Measurements from ENCODE around the gene KCNG2. TPM values are rescaled to one million over a fixed set of nuclear protein-coding genes. Genes with fewer than 3 reads are reported as not detected.
A peak's percentile ranks its signal among the peaks of the same experiment; 100 is the strongest.

KCNG2 gene, protein sequence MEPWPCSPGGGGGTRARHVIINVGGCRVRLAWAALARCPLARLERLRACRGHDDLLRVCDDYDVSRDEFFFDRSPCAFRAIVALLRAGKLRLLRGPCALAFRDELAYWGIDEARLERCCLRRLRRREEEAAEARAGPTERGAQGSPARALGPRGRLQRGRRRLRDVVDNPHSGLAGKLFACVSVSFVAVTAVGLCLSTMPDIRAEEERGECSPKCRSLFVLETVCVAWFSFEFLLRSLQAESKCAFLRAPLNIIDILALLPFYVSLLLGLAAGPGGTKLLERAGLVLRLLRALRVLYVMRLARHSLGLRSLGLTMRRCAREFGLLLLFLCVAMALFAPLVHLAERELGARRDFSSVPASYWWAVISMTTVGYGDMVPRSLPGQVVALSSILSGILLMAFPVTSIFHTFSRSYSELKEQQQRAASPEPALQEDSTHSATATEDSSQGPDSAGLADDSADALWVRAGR
- total RNA-seq (2014; rRNA removed; shearing (Covaris generic)): 0.52 TPM in 1 of 2 replicates, not detected in the other
- 0.13 TPM in 1 of 2 replicates, not detected in the other for polyA plus RNA-seq (2016; fragmentation: Nextera tagmentation; extraction: Ambion mirVana)
- long read RNA-seq: 0 reads

DNA sequence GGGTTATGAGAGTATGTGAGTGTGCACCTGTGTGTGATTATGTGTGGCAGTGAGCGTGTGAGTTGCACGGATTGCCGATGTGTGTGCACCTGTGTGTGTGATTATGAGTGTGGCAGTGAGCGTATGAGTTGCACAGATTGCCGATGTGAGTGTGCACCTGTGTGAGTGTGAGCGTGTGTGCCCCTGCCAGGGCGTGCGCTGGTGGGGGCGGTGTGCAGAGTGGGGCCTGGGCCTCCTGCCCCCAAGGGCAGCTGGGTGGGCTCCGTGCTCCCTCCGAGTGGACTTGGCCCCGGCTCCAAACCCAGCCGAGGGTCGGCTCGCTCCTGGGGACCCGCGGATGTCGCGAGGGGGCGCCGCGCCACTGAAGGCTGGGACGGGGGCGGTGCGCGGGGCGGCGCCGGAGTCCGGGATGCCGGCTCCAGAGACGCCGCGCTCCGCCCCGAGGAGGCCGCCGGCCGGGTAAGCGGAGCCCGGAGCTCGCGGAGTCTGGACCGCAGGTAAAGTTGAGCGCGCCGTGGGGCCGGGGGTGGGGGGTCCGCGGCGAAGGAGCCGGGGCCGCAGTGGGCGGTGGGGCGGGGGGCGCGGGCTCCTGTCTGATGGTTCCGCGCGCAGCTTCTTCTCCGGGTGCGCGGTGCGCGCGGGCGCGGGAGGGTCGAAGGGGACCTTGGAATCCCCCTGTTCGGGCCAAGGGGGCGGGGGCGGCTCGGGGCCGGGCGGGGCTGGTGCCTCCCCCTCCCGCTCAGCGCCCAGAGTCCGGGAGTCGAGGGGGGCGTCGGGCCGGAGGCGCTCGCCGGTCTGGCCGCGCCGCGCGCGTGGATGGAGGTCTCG, at the start of gene KCNG2:
Gene KCNG2 (plus strand): TSS at position 421 of the 828 bp plus-strand sequence. CDS start 65,730 bp downstream, outside the sequence.
- H3K9me3 Mint-ChIP-seq: no peaks in the 10 kb centered on the region
- DNase-seq (ENCODE audit: low spot score): peak; percentile 67
- Histone ChIP-seq H3K79me2 (replicated peaks; ENCODE audit: insufficient read depth) (no peaks in the 10 kb centered on the region), H3K4me3 (peak within 1 kb of the TSS; percentile 72), H3K4me2 (peak within 1 kb of the TSS; percentile 88), H3K36me3 (ENCODE audit: insufficient read depth) (no peaks in the 10 kb centered on the region), H3F3A (replicated peaks; ENCODE audit: low read depth) (no peaks in the 10 kb centered on the region), H3K4me1 (ENCODE audit: insufficient read depth) (peaks cover 10% of the 10 kb centered on the region; the same call in 1 of the 2 replicates), H3K9me2 (ENCODE audit: insufficient read depth) (no peaks in the 10 kb centered on the region), H3K27me3 (ENCODE audit: insufficient read depth) (peaks cover 45% of the 10 kb centered on the region), H3K27ac (ENCODE audit: low read depth) (no peak within 1 kb of the TSS), H4K20me1 (replicated peaks; ENCODE audit: insufficient read depth) (0 out of 2 replicates have a peak, but pooled peaks cover 3% of the 10 kb centered on the region), H2AFZ (peak within 1 kb of the TSS; percentile 94)
- no peak within 1 kb of the TSS for H3K27ac Mint-ChIP-seq
- peaks cover 10% of the 10 kb centered on the region for H3K4me1 Mint-ChIP-seq
- H3K36me3 Mint-ChIP-seq (ENCODE audit: low read depth): no peaks in the 10 kb centered on the region; the same call in 2 of the 3 replicates
- TF ChIP-seq ZNF331 (CRISPR knock-in tag; IDR thresholded peaks at IDR 0.05; ENCODE audit: low read depth) (no peak), NANOG (IDR thresholded peaks at IDR 0.05; ENCODE audit: borderline replicate concordance) (no peak), CREB1 (CRISPR knock-in tag; IDR thresholded peaks at IDR 0.05; ENCODE audit: low read depth) (no peak), EZH2phosphoT487 (IDR thresholded peaks at IDR 0.05; ENCODE audit: unreplicated experiment) (no peak)
- TF ChIP-seq, protein P1, sequence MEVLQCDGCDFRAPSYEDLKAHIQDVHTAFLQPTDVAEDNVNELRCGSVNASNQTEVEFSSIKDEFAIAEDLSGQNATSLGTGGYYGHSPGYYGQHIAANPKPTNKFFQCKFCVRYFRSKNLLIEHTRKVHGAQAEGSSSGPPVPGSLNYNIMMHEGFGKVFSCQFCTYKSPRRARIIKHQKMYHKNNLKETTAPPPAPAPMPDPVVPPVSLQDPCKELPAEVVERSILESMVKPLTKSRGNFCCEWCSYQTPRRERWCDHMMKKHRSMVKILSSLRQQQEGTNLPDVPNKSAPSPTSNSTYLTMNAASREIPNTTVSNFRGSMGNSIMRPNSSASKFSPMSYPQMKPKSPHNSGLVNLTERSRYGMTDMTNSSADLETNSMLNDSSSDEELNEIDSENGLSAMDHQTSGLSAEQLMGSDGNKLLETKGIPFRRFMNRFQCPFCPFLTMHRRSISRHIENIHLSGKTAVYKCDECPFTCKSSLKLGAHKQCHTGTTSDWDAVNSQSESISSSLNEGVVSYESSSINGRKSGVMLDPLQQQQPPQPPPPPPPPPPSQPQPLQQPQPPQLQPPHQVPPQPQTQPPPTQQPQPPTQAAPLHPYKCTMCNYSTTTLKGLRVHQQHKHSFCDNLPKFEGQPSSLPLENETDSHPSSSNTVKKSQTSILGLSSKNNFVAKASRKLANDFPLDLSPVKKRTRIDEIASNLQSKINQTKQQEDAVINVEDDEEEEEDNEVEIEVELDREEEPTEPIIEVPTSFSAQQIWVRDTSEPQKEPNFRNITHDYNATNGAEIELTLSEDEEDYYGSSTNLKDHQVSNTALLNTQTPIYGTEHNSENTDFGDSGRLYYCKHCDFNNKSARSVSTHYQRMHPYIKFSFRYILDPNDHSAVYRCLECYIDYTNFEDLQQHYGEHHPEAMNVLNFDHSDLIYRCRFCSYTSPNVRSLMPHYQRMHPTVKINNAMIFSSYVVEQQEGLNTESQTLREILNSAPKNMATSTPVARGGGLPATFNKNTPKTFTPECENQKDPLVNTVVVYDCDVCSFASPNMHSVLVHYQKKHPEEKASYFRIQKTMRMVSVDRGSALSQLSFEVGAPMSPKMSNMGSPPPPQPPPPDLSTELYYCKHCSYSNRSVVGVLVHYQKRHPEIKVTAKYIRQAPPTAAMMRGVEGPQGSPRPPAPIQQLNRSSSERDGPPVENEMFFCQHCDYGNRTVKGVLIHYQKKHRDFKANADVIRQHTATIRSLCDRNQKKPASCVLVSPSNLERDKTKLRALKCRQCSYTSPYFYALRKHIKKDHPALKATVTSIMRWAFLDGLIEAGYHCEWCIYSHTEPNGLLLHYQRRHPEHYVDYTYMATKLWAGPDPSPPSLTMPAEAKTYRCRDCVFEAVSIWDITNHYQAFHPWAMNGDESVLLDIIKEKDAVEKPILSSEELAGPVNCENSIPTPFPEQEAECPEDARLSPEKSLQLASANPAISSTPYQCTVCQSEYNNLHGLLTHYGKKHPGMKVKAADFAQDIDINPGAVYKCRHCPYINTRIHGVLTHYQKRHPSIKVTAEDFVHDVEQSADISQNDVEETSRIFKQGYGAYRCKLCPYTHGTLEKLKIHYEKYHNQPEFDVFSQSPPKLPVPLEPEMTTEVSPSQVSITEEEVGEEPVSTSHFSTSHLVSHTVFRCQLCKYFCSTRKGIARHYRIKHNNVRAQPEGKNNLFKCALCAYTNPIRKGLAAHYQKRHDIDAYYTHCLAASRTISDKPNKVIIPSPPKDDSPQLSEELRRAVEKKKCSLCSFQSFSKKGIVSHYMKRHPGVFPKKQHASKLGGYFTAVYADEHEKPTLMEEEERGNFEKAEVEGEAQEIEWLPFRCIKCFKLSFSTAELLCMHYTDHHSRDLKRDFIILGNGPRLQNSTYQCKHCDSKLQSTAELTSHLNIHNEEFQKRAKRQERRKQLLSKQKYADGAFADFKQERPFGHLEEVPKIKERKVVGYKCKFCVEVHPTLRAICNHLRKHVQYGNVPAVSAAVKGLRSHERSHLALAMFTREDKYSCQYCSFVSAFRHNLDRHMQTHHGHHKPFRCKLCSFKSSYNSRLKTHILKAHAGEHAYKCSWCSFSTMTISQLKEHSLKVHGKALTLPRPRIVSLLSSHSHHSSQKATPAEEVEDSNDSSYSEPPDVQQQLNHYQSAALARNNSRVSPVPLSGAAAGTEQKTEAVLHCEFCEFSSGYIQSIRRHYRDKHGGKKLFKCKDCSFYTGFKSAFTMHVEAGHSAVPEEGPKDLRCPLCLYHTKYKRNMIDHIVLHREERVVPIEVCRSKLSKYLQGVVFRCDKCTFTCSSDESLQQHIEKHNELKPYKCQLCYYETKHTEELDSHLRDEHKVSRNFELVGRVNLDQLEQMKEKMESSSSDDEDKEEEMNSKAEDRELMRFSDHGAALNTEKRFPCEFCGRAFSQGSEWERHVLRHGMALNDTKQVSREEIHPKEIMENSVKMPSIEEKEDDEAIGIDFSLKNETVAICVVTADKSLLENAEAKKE (CRISPR knock-in tag; IDR thresholded peaks at IDR 0.05): no peak
- TF ChIP-seq, protein P2, sequence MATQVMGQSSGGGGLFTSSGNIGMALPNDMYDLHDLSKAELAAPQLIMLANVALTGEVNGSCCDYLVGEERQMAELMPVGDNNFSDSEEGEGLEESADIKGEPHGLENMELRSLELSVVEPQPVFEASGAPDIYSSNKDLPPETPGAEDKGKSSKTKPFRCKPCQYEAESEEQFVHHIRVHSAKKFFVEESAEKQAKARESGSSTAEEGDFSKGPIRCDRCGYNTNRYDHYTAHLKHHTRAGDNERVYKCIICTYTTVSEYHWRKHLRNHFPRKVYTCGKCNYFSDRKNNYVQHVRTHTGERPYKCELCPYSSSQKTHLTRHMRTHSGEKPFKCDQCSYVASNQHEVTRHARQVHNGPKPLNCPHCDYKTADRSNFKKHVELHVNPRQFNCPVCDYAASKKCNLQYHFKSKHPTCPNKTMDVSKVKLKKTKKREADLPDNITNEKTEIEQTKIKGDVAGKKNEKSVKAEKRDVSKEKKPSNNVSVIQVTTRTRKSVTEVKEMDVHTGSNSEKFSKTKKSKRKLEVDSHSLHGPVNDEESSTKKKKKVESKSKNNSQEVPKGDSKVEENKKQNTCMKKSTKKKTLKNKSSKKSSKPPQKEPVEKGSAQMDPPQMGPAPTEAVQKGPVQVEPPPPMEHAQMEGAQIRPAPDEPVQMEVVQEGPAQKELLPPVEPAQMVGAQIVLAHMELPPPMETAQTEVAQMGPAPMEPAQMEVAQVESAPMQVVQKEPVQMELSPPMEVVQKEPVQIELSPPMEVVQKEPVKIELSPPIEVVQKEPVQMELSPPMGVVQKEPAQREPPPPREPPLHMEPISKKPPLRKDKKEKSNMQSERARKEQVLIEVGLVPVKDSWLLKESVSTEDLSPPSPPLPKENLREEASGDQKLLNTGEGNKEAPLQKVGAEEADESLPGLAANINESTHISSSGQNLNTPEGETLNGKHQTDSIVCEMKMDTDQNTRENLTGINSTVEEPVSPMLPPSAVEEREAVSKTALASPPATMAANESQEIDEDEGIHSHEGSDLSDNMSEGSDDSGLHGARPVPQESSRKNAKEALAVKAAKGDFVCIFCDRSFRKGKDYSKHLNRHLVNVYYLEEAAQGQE (IDR thresholded peaks at IDR 0.05; ENCODE audit: unreplicated experiment): no peak
- TF ChIP-seq, protein P3, sequence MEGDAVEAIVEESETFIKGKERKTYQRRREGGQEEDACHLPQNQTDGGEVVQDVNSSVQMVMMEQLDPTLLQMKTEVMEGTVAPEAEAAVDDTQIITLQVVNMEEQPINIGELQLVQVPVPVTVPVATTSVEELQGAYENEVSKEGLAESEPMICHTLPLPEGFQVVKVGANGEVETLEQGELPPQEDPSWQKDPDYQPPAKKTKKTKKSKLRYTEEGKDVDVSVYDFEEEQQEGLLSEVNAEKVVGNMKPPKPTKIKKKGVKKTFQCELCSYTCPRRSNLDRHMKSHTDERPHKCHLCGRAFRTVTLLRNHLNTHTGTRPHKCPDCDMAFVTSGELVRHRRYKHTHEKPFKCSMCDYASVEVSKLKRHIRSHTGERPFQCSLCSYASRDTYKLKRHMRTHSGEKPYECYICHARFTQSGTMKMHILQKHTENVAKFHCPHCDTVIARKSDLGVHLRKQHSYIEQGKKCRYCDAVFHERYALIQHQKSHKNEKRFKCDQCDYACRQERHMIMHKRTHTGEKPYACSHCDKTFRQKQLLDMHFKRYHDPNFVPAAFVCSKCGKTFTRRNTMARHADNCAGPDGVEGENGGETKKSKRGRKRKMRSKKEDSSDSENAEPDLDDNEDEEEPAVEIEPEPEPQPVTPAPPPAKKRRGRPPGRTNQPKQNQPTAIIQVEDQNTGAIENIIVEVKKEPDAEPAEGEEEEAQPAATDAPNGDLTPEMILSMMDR (conservative IDR thresholded peaks at IDR 0.05; ENCODE audit: low read depth in 2 of 2): peak; percentile 21 to 73; a peak in 3 of 4 replicates
- ATAC-seq: peak; percentile 73
- peaks cover 41% of the 10 kb centered on the region for H3K27me3 Mint-ChIP-seq (ENCODE audit: insufficient read depth, low read depth, poor library complexity)
- peak within 1 kb of the TSS; percentile 68 for H3K4me3 Mint-ChIP-seq

Data from GM23338 (cell line).